GM23338 (cell line): ENCODE data around the gene MYO7B. TPM values are rescaled to one million over a fixed set of nuclear protein-coding genes. Genes with fewer than 3 reads are reported as not detected.

ENCODE experiments used
- ATAC-seq: fragments of 200-7000 bp; cut with Tn5 transposase; 3 replicates; pipeline ENCODE4 v1.9.1; 2020
- DNase-seq: peaks from one replicate; pipeline ENCODE4 v3.0.0-alpha.2; 2015; ENCODE audit warnings: low spot score
- H2AFZ ChIP-seq: fragments of 200-600 bp; sonication (generic); 2 replicates; pipeline ENCODE4 v1.8.0; 2016; ENCODE audit warnings: antibody characterized with exemption, mild to moderate bottlenecking, moderate library complexity
- H3F3A ChIP-seq: fragments of 200-600 bp; sonication (generic); replicated peaks from 2 replicates; pipeline ENCODE4 v1.8.0; 2017; ENCODE audit warnings: antibody characterized with exemption, mixed run types, low read depth
- H3K27ac ChIP-seq: fragments of 200-600 bp; sonication (generic); 2 replicates; pipeline ENCODE4 v1.6.1; 2016; ENCODE audit warnings: low read depth
- H3K27me3 ChIP-seq: fragments of 200-600 bp; sonication (generic); 2 replicates; pipeline ENCODE4 v1.8.0; 2016; ENCODE audit warnings: mild to moderate bottlenecking, mixed run types, moderate library complexity; ENCODE audit not compliant: insufficient read depth
- H3K36me3 ChIP-seq: fragments of 200-600 bp; sonication (generic); 2 replicates; pipeline ENCODE4 v1.8.0; 2016; ENCODE audit warnings: mild to moderate bottlenecking; ENCODE audit not compliant: insufficient read depth
- H3K4me1 ChIP-seq: fragments of 200-600 bp; sonication (generic); 2 replicates; pipeline ENCODE4 v1.8.0; 2016; ENCODE audit warnings: mild to moderate bottlenecking, moderate library complexity; ENCODE audit not compliant: insufficient read depth
- H3K4me2 ChIP-seq: fragments of 200-600 bp; sonication (generic); 2 replicates; pipeline ENCODE4 v1.7.1; 2017; ENCODE audit warnings: mixed run types
- H3K4me3 ChIP-seq: fragments of 200-600 bp; sonication (generic); 2 replicates; pipeline ENCODE4 v1.6.1; 2016; ENCODE audit warnings: mixed run types
- H3K79me2 ChIP-seq: fragments of 200-600 bp; sonication (generic); replicated peaks from 2 replicates; pipeline ENCODE4 v1.8.0; 2017; ENCODE audit warnings: mild to moderate bottlenecking; ENCODE audit not compliant: insufficient read depth
- H3K9me2 ChIP-seq: fragments of 200-600 bp; sonication (generic); 2 replicates; pipeline ENCODE4 v1.8.0; 2017; ENCODE audit not compliant: insufficient read depth
- H4K20me1 ChIP-seq: fragments of 200-600 bp; sonication (generic); replicated peaks from 2 replicates; pipeline ENCODE4 v1.8.0; 2017; ENCODE audit warnings: mild to moderate bottlenecking; ENCODE audit not compliant: insufficient read depth
- H3K27ac Mint-ChIP-seq: 2 replicates; pipeline ENCODE4 v1.8.0; 2020; ENCODE audit warnings: inconsistent platforms, mild to moderate bottlenecking, moderate library complexity, mixed read lengths
- H3K27me3 Mint-ChIP-seq: 3 replicates; pipeline ENCODE4 v1.8.0; 2022; ENCODE audit warnings: low read depth, mild to moderate bottlenecking, moderate library complexity, mixed read lengths, inconsistent platforms; ENCODE audit not compliant: insufficient read depth, poor library complexity
- H3K36me3 Mint-ChIP-seq: 3 replicates; pipeline ENCODE4 v1.8.0; 2021; ENCODE audit warnings: low read depth, mild to moderate bottlenecking, inconsistent platforms, moderate library complexity, mixed read lengths
- H3K4me1 Mint-ChIP-seq: 3 replicates; pipeline ENCODE4 v1.8.0; 2020; ENCODE audit warnings: mild to moderate bottlenecking, inconsistent platforms, mixed read lengths
- H3K4me3 Mint-ChIP-seq: 3 replicates; pipeline ENCODE4 v1.8.0; 2021; ENCODE audit warnings: moderate library complexity, mild to moderate bottlenecking, inconsistent platforms, mixed read lengths
- H3K9me3 Mint-ChIP-seq: 3 replicates; pipeline ENCODE4 v1.8.0; 2020; ENCODE audit warnings: moderate library complexity, mild to moderate bottlenecking, inconsistent platforms, mixed read lengths
- CREB1 ChIP-seq: fragments of 250-450 bp; sonication (Bioruptor Pico); IDR thresholded peaks from 2 replicates; pipeline ENCODE4 v1.5.0; 2020; ENCODE audit warnings: low read depth, mild to moderate bottlenecking, moderate library complexity
- CTCF ChIP-seq, 2 experiments: fragments of 200-600 bp in 1 of 2; sonication (generic) in 1 of 2; conservative IDR thresholded peaks; 2 replicates each; pipeline versions ENCODE4 v1.5.1 to v1.6.1; 2016 to 2017; ENCODE audit warnings: antibody characterized with exemption in 2 of 2, low read depth in 2 of 2, mild to moderate bottlenecking in 2 of 2, moderate library complexity in 1 of 2
- EZH2phosphoT487 ChIP-seq: fragments of 200-600 bp; sonication (generic); IDR thresholded peaks from one replicate; pipeline ENCODE4 v1.8.1; 2018; ENCODE audit warnings: antibody characterized with exemption; ENCODE audit not compliant: unreplicated experiment
- JUNB ChIP-seq: IDR thresholded peaks from one replicate; pipeline ENCODE4 v1.6.1; 2016; ENCODE audit warnings: antibody characterized with exemption; ENCODE audit not compliant: unreplicated experiment
- POLR2AphosphoS5 ChIP-seq: IDR thresholded peaks from 2 replicates; pipeline ENCODE4 v1.6.1; 2016; ENCODE audit warnings: antibody characterized with exemption, low read depth
- REST ChIP-seq: IDR thresholded peaks from one replicate; pipeline ENCODE4 v1.6.1; 2018; ENCODE audit warnings: antibody characterized with exemption; ENCODE audit not compliant: unreplicated experiment
- STAT1 ChIP-seq: IDR thresholded peaks from one replicate; pipeline ENCODE4 v1.6.1; 2016; ENCODE audit warnings: antibody characterized with exemption; ENCODE audit not compliant: unreplicated experiment
- ZNF114 ChIP-seq: fragments of 250-450 bp; sonication (Bioruptor Pico); IDR thresholded peaks from 2 replicates; pipeline ENCODE4 v1.5.0; 2020; ENCODE audit warnings: mild to moderate bottlenecking, moderate library complexity
- ZNF331 ChIP-seq: fragments of 250-450 bp; sonication (Bioruptor Pico); IDR thresholded peaks from 2 replicates; pipeline ENCODE4 v1.5.0; 2020; ENCODE audit warnings: low read depth, mild to moderate bottlenecking, moderate library complexity
- ZNF462 ChIP-seq: fragments of 250-450 bp; sonication (Bioruptor Pico); IDR thresholded peaks from 2 replicates; pipeline ENCODE4 v1.5.0; 2020; ENCODE audit warnings: mild to moderate bottlenecking, moderate library complexity
- polyA plus RNA-seq: library from polyadenylated mRNA; unstranded; fragments of >200 nt; fragmentation: Nextera tagmentation; extraction: Ambion mirVana; gene quantifications from 2 replicates; pipeline ENCODE4 v1.2.1, GENCODE V29; 2016
- total RNA-seq: library from RNA; depleted of rRNA; stranded (reverse); fragments of >200 nt; shearing (Covaris generic); gene quantifications from 2 replicates; pipeline ENCODE4 v1.2.3, GENCODE V29; 2014

MYO7B gene
- total and polyA plus RNA-seq, 2 experiments from 2014 or later: not detected

GRCh38 chr2:127664065-127664894 is 128.8 kb downstream of the MYO7B start:
- H3K9me3 Mint-ChIP-seq: no peaks in the 10 kb centered on the region
- H3K27ac Mint-ChIP-seq: no peak overlapping the region
- ATAC-seq: peak; percentile 83
- H3K27me3 Mint-ChIP-seq: peaks cover 29% of the 10 kb centered on the region
- peak; percentile 61 for DNase-seq
- Histone ChIP-seq H3K36me3 (no peaks in the 10 kb centered on the region), H3K4me2 (peak overlapping the region; percentile 83), H3K4me1 (no peaks in the 10 kb centered on the region), H3F3A (no peaks in the 10 kb centered on the region), H2AFZ (peak overlapping the region; percentile 95), H3K79me2 (no peaks in the 10 kb centered on the region), H3K9me2 (no peaks in the 10 kb centered on the region), H4K20me1 (no peaks in the 10 kb centered on the region), H3K27ac (no peak overlapping the region), H3K27me3 (peaks cover 38% of the 10 kb centered on the region), H3K4me3 (peak overlapping the region; percentile 64)
- H3K4me3 Mint-ChIP-seq: peak overlapping the region; percentile 67
- TF ChIP-seq ZNF331: no peak
- no peak for TF ChIP-seq JUNB
- no peak for TF ChIP-seq ZNF114 (CRISPR knock-in tag)
- TF ChIP-seq CTCF (conservative IDR thresholded peaks at IDR 0.05; ENCODE audit: low read depth in 2 of 2): no peak
- no peak for TF ChIP-seq POLR2AphosphoS5
- TF ChIP-seq ZNF462 (CRISPR knock-in tag): no peak
- no peak for TF ChIP-seq REST
- TF ChIP-seq STAT1: no peak
- TF ChIP-seq EZH2phosphoT487: no peak
- no peak for TF ChIP-seq CREB1
- no peaks in the 10 kb centered on the region; the same call in 2 of the 3 replicates for H3K36me3 Mint-ChIP-seq
- peaks cover 4% of the 10 kb centered on the region; the same call in 2 of the 3 replicates for H3K4me1 Mint-ChIP-seq
